ENCODE data around the gene CDK2. TPM values are rescaled to one million over a fixed set of nuclear protein-coding genes. Genes with fewer than 3 reads are reported as not detected.
"Not testable (repeated sequence)": the region's sequence is repeated elsewhere in the genome, so short reads cannot be mapped to it uniquely, and the experiment has no call there.

CDK2 gene
- total and polyA plus RNA-seq, 9 of the 15 experiments (the other 6 are each of a cell fraction or from before 2014, with no cell fraction given), result 17.4 to 213 (median 109) TPM

GRCh38 chr12:56001487-56002100 is 35.0 kb downstream of the CDK2 start (continued):
- TF ChIP-seq SRSF9 (IDR thresholded peaks at IDR 0.05; ENCODE audit: borderline replicate concordance, low read depth, low read length), result no peak

GRCh38 chr12:56003376-56003775 is 36.7 kb downstream of the CDK2 start:
- H2AFZ ChIP-seq (ENCODE audit: low read depth, low read length); H3K4me3 ChIP-seq; in situ Hi-C loops (cut with MboI); ATAC-seq; H3K79me2 ChIP-seq (ENCODE audit: control insufficient read depth, insufficient read depth, low read length); H3K27ac ChIP-seq (ENCODE audit: extremely low read depth, low read depth, low read length); BruUV-seq (replicated peaks); H3K27me3 ChIP-seq (ENCODE audit: control insufficient read depth in 2 of 2, insufficient read depth in 2 of 2, low read length in 2 of 2); H3K4me2 ChIP-seq (ENCODE audit: insufficient read depth, low read length); H3K9me3 ChIP-seq (replicated peaks; ENCODE audit: control insufficient read depth, insufficient read depth, low read depth, low read length); POLR2A ChIA-PET; intact Hi-C loops (cut with micrococcal nuclease); CTCF ChIA-PET (ENCODE audit: low intra/inter-chr PET ratio); H3K9me1 ChIP-seq (ENCODE audit: control insufficient read depth, insufficient read depth, low read length); H4K20me1 ChIP-seq (replicated peaks; ENCODE audit: control insufficient read depth, insufficient read depth, low read length); TF ChIP-seq JUND (tag; IDR thresholded peaks at IDR 0.05; ENCODE audit: borderline replicate concordance, low read depth, low read length); ATF3 (CRISPR knock-in tag; conservative IDR thresholded peaks at IDR 0.05): not testable (repeated sequence)
- DNase-seq (ENCODE audit: extremely low read depth in 1 of 4, low spot score in 3 of 4) (peak in 2 of 4 experiments; percentile 27 to 53), FAIRE-seq (peak; percentile 49)
- TF ChIP-seq SMARCE1 (IDR thresholded peaks at IDR 0.05) (0 out of 2 replicates have a peak, but pooled peaks have one; percentile 25), SPI1 (IDR thresholded peaks at IDR 0.05; ENCODE audit: borderline replicate concordance, low read depth, low read length) (peak; percentile 81), FOSL1 (tag; conservative IDR thresholded peaks at IDR 0.05) (peak; percentile 62), JUND (IDR thresholded peaks at IDR 0.05; ENCODE audit: borderline replicate concordance, low read depth, low read length) (0 out of 2 replicates have a peak, but pooled peaks have one; percentile 22), NRF1 (conservative IDR thresholded peaks at IDR 0.05 in 1 of 2, IDR thresholded peaks at IDR 0.05 in 1 of 2) (peak in 1 of 2 experiments; percentile 44; a peak in 2 of 4 replicates), EGR1 (conservative IDR thresholded peaks at IDR 0.05) (peak; percentile 77), KDM1A (IDR thresholded peaks at IDR 0.05) (peak; percentile 50 to 65), ATF3 (IDR thresholded peaks at IDR 0.05) (peak; percentile 60)
- Histone ChIP-seq H3K4me1 (replicated peaks in 1 of 2; ENCODE audit: control insufficient read depth in 2 of 2, insufficient read depth in 2 of 2, low read length in 2 of 2) (peaks cover 16 to 44% of the 10 kb centered on the region in 2 experiments), H3K36me3 (ENCODE audit: control insufficient read depth, insufficient read depth, low read length) (peaks cover 37% of the 10 kb centered on the region), H3K9ac (ENCODE audit: insufficient read depth in 1 of 2, low read depth in 2 of 2, low read length in 2 of 2) (peak overlapping the region in 1 of 2 experiments; percentile 50; a peak in 1 of 4 replicates)
- 34% methylated on average over 5 of the region's 5 CpGs for WGBS (ENCODE audit: insufficient coverage, low coverage, missing lambda C conversion rate)
